ENCODE results near the gene ACOX3.

GRCh38 chr4:8355864-8356565, 84.5 kb downstream of the ACOX3 start:
- TF ChIP-seq CTCF (IDR thresholded peaks at IDR 0.05 in 4 of 5, conservative IDR thresholded peaks at IDR 0.05 in 1 of 5) (no peak), POLR2A (IDR thresholded peaks at IDR 0.05) (no peak)
